HepG2 (cell line): ENCODE measurements around the gene IL15.

Experiments used
- RFX5 ChIP-seq: IDR thresholded peaks from 2 replicates; pipeline ENCODE4 v1.6.1; 2011; ENCODE audit warnings: low read depth, low read length, improper control_type of control experiment
- SNAPC5 ChIP-seq: sonication (generic); formaldehyde crosslinking; IDR thresholded peaks from 2 replicates; pipeline ENCODE4 v1.8.1; 2023; ENCODE audit warnings: mild to moderate bottlenecking, missing genetic modification reagents, borderline replicate concordance
- ZBTB2 ChIP-seq: sonication (generic); formaldehyde crosslinking; IDR thresholded peaks from 2 replicates; pipeline ENCODE4 v1.8.0; 2022; ENCODE audit warnings: low read depth, missing genetic modification reagents
- ZNF263 ChIP-seq: sonication (generic); formaldehyde crosslinking; IDR thresholded peaks from 2 replicates; pipeline ENCODE4 v1.4.0; 2020; ENCODE audit warnings: missing genetic modification reagents
- TF ChIP-seq, protein P1 (sequence below): sonication (generic); formaldehyde crosslinking; IDR thresholded peaks from 2 replicates; pipeline ENCODE4 v1.5.0; 2020; ENCODE audit warnings: mild to moderate bottlenecking, missing genetic modification reagents, moderate library complexity
- TF ChIP-seq, protein P2 (sequence below), 2 experiments: sonication (generic) in 1 of 2; formaldehyde crosslinking in 1 of 2; IDR thresholded peaks; 2 replicates each; pipeline versions ENCODE4 v1.5.1 to v1.6.1; 2011 to 2020; ENCODE audit warnings: borderline replicate concordance in 1 of 2, low read depth in 1 of 2, low read length in 1 of 2, mild to moderate bottlenecking in 1 of 2, missing genetic modification reagents in 1 of 2, moderate library complexity in 1 of 2

- TF ChIP-seq, protein P1, sequence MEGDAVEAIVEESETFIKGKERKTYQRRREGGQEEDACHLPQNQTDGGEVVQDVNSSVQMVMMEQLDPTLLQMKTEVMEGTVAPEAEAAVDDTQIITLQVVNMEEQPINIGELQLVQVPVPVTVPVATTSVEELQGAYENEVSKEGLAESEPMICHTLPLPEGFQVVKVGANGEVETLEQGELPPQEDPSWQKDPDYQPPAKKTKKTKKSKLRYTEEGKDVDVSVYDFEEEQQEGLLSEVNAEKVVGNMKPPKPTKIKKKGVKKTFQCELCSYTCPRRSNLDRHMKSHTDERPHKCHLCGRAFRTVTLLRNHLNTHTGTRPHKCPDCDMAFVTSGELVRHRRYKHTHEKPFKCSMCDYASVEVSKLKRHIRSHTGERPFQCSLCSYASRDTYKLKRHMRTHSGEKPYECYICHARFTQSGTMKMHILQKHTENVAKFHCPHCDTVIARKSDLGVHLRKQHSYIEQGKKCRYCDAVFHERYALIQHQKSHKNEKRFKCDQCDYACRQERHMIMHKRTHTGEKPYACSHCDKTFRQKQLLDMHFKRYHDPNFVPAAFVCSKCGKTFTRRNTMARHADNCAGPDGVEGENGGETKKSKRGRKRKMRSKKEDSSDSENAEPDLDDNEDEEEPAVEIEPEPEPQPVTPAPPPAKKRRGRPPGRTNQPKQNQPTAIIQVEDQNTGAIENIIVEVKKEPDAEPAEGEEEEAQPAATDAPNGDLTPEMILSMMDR, result no peak
- no peak for TF ChIP-seq RFX5
- no peak for TF ChIP-seq SNAPC5 (CRISPR knock-in tag)
- TF ChIP-seq, protein P2, sequence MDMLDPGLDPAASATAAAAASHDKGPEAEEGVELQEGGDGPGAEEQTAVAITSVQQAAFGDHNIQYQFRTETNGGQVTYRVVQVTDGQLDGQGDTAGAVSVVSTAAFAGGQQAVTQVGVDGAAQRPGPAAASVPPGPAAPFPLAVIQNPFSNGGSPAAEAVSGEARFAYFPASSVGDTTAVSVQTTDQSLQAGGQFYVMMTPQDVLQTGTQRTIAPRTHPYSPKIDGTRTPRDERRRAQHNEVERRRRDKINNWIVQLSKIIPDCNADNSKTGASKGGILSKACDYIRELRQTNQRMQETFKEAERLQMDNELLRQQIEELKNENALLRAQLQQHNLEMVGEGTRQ (IDR thresholded peaks at IDR 0.05; ENCODE audit: low read depth, low read length), result no peak
- TF ChIP-seq, protein P2 (CRISPR knock-in tag; IDR thresholded peaks at IDR 0.05; ENCODE audit: borderline replicate concordance), result no peak
- no peak for TF ChIP-seq ZNF263
- TF ChIP-seq ZBTB2 (CRISPR knock-in tag), result no peak
These were observed 68.8 kb downstream of the IL15 start for GRCh38 chr4:141705048-141705746.
